H9 (cell line): Measurements from ENCODE around the gene KAT6B. TPM values are rescaled to one million over a fixed set of nuclear protein-coding genes. Genes with fewer than 3 reads are reported as not detected.

Experiments used
- DNase-seq: peaks from one replicate; pipeline ENCODE4 v3.0.0-alpha.2; 2017
- H2AFZ ChIP-seq: one replicate; pipeline ENCODE4 v1.6.1; 2013; ENCODE audit warnings: mild to moderate bottlenecking, low read length, control low read depth, moderate library complexity
- H2AK5ac ChIP-seq: 2 replicates; pipeline ENCODE4 v1.6.1; 2013; ENCODE audit warnings: low read length, control low read depth, mixed read lengths; ENCODE audit not compliant: insufficient read length
- H2BK120ac ChIP-seq: one replicate; pipeline ENCODE4 v1.6.1; 2013; ENCODE audit warnings: low read depth, mild to moderate bottlenecking, low read length, control low read depth, inconsistent platforms; ENCODE audit not compliant: poor library complexity, severe bottlenecking
- H2BK12ac ChIP-seq: 2 replicates; pipeline ENCODE4 v1.6.1; 2013; ENCODE audit warnings: low read length, control low read depth, mixed read lengths, low read depth; ENCODE audit not compliant: insufficient read length
- H2BK15ac ChIP-seq: 2 replicates; pipeline ENCODE4 v1.6.1; 2013; ENCODE audit warnings: low read depth, low read length, control low read depth
- H2BK20ac ChIP-seq: one replicate; pipeline ENCODE4 v1.6.1; 2013; ENCODE audit warnings: low read depth, mild to moderate bottlenecking, low read length, control low read depth, inconsistent platforms; ENCODE audit not compliant: poor library complexity, severe bottlenecking
- H2BK5ac ChIP-seq: 2 replicates; pipeline ENCODE4 v1.6.1; 2013; ENCODE audit warnings: low read length, control low read depth, mixed read lengths; ENCODE audit not compliant: insufficient read length
- H3K14ac ChIP-seq: 2 replicates; pipeline ENCODE4 v1.6.1; 2013; ENCODE audit warnings: low read length, control low read depth; ENCODE audit not compliant: insufficient read depth
- H3K18ac ChIP-seq: 2 replicates; pipeline ENCODE4 v1.6.1; 2013; ENCODE audit warnings: low read depth, mild to moderate bottlenecking, mixed read lengths, low read length, control low read depth; ENCODE audit not compliant: insufficient read length
- H3K23ac ChIP-seq: 2 replicates; pipeline ENCODE4 v1.6.1; 2013; ENCODE audit warnings: low read length, control low read depth, mixed read lengths, low read depth; ENCODE audit not compliant: insufficient read length
- H3K23me2 ChIP-seq: 2 replicates; pipeline ENCODE4 v1.6.1; 2013; ENCODE audit warnings: low read depth, mild to moderate bottlenecking, mixed read lengths, low read length, control low read depth; ENCODE audit not compliant: insufficient read length, poor library complexity, severe bottlenecking
- H3K27ac ChIP-seq: 2 replicates; pipeline ENCODE4 v1.5.1; 2013; ENCODE audit warnings: low read length, control low read depth, mixed read lengths, low read depth; ENCODE audit not compliant: insufficient read length
- H3K27me3 ChIP-seq: 2 replicates; pipeline ENCODE4 v1.6.1; 2013; ENCODE audit warnings: low read length, control low read depth, inconsistent platforms; ENCODE audit not compliant: insufficient read depth
- H3K4ac ChIP-seq: 2 replicates; pipeline ENCODE4 v1.6.1; 2013; ENCODE audit warnings: low read depth, mild to moderate bottlenecking, control low read depth, inconsistent platforms, low read length, moderate library complexity
- H3K4me1 ChIP-seq: 2 replicates; pipeline ENCODE4 v1.6.1; 2013; ENCODE audit warnings: low read length, control low read depth, inconsistent platforms; ENCODE audit not compliant: insufficient read depth
- H3K4me2 ChIP-seq: 2 replicates; pipeline ENCODE4 v1.6.1; 2013; ENCODE audit warnings: low read length, control low read depth, mixed read lengths; ENCODE audit not compliant: insufficient read length, insufficient read depth
- H3K56ac ChIP-seq: 2 replicates; pipeline ENCODE4 v1.6.1; 2013; ENCODE audit warnings: low read depth, mild to moderate bottlenecking, mixed read lengths, low read length, control low read depth; ENCODE audit not compliant: insufficient read length
- H3K79me1 ChIP-seq: 2 replicates; pipeline ENCODE4 v1.6.1; 2013; ENCODE audit warnings: low read depth, mild to moderate bottlenecking, moderate library complexity, low read length, control low read depth, inconsistent platforms; ENCODE audit not compliant: insufficient read depth, poor library complexity, severe bottlenecking
- H3K79me2 ChIP-seq: 2 replicates; pipeline ENCODE4 v1.6.1; 2013; ENCODE audit warnings: low read length, control low read depth, inconsistent platforms; ENCODE audit not compliant: insufficient read depth
- H3K9ac ChIP-seq: 2 replicates; pipeline ENCODE4 v1.6.1; 2013; ENCODE audit warnings: low read length, control low read depth, mixed read lengths; ENCODE audit not compliant: insufficient read length; ENCODE audit errors: extremely low read depth
- H3K9me3 ChIP-seq: one replicate; pipeline ENCODE4 v1.6.1; 2013; ENCODE audit warnings: low read depth, low read length, inconsistent platforms; ENCODE audit not compliant: control insufficient read depth
- H3T11ph ChIP-seq: one replicate; pipeline ENCODE4 v1.6.1; 2013; ENCODE audit warnings: mild to moderate bottlenecking, low read length, control low read depth, inconsistent platforms
- H4K20me1 ChIP-seq: one replicate; pipeline ENCODE4 v1.6.1; 2013; ENCODE audit not compliant: control insufficient read depth, insufficient read length, insufficient read depth
- H4K5ac ChIP-seq: 2 replicates; pipeline ENCODE4 v1.6.1; 2013; ENCODE audit warnings: low read depth, mild to moderate bottlenecking, mixed read lengths, low read length, control low read depth; ENCODE audit not compliant: insufficient read length
- H4K8ac ChIP-seq: replicated peaks from 2 replicates; pipeline ENCODE4 v1.6.1; 2013; ENCODE audit warnings: low read length, control low read depth, mixed read lengths, low read depth; ENCODE audit not compliant: insufficient read length
- H4K91ac ChIP-seq: 2 replicates; pipeline ENCODE4 v1.6.1; 2013; ENCODE audit warnings: low read depth, mild to moderate bottlenecking, moderate library complexity, mixed read lengths, low read length, control low read depth; ENCODE audit not compliant: insufficient read length
- H3K27ac Mint-ChIP-seq, 3 experiments: 2 replicates in 2 of 3; 3 replicates in 1 of 3; pipeline ENCODE4 v1.8.0; 2020 to 2021; ENCODE audit warnings: mixed read lengths in 3 of 3, mild to moderate bottlenecking in 1 of 3, moderate library complexity in 1 of 3
- H3K27me3 Mint-ChIP-seq: 2 replicates; pipeline ENCODE4 v1.8.0; 2021; ENCODE audit warnings: low read depth, mild to moderate bottlenecking, moderate library complexity, mixed read lengths
- H3K36me3 Mint-ChIP-seq, 3 experiments: 2 replicates in 2 of 3; 3 replicates in 1 of 3; pipeline ENCODE4 v1.8.0; 2020 to 2021; ENCODE audit warnings: low read depth in 3 of 3, mixed read lengths in 3 of 3; ENCODE audit not compliant: insufficient read depth in 1 of 3
- H3K4me1 Mint-ChIP-seq, 2 experiments: 2 replicates each; pipeline ENCODE4 v1.8.0; 2020; ENCODE audit warnings: mixed read lengths in 2 of 2
- H3K4me3 Mint-ChIP-seq, 2 experiments: 2 replicates in 1 of 2; 3 replicates in 1 of 2; pipeline ENCODE4 v1.8.0; 2020 to 2021; ENCODE audit warnings: mild to moderate bottlenecking in 2 of 2, mixed read lengths in 2 of 2, moderate library complexity in 1 of 2
- H3K9me3 Mint-ChIP-seq, 2 experiments: 2 replicates in 1 of 2; 3 replicates in 1 of 2; pipeline ENCODE4 v1.8.0; 2020; ENCODE audit warnings: mild to moderate bottlenecking in 2 of 2, mixed read lengths in 2 of 2, moderate library complexity in 1 of 2
- CTCF ChIP-seq: fragments of 200-600 bp; sonication (generic); conservative IDR thresholded peaks from 3 replicates; pipeline ENCODE4 v1.8.0; 2021; ENCODE audit warnings: antibody characterized with exemption, mild to moderate bottlenecking
- WGBS: extraction: QIAGEN DNeasy Blood & Tissue Kit; methylation state at CpG from one replicate; pipeline ENCODE4 v1.1.7; 2013; ENCODE audit warnings: missing lambda C conversion rate, low lambda C conversion rate, mixed read lengths; ENCODE audit not compliant: insufficient read length; ENCODE audit errors: extremely low coverage; 5-methylcytosine and 5-hydroxymethylcytosine counted together
- total RNA-seq: library from RNA; stranded (reverse); gene quantifications from 2 replicates; pipeline ENCODE4 v1.2.1, GENCODE V29; 2021

The KAT6B gene
- total RNA-seq, 1 experiment from 2014 or later = 34.2 TPM

- Histone ChIP-seq H3K56ac (no peak overlapping the region), H2BK15ac (no peak overlapping the region), H3K14ac (no peak overlapping the region), H3K27me3 (no peaks in the 10 kb centered on the region), H2BK20ac (no peak overlapping the region), H3K79me1 (peaks cover 9% of the 10 kb centered on the region), H2AK5ac (no peak overlapping the region), H3K23ac (no peak overlapping the region), H3K79me2 (peaks cover 2% of the 10 kb centered on the region; the same call in 1 of the 2 replicates), H3K4me2 (no peak overlapping the region), H3K4me1 (no peaks in the 10 kb centered on the region), H3K4ac (no peak overlapping the region), H3K27ac (no peak overlapping the region), H4K91ac (no peak overlapping the region), H3K9me3 (no peaks in the 10 kb centered on the region), H4K20me1 (no peaks in the 10 kb centered on the region), H2BK120ac (no peak overlapping the region), H3K18ac (no peak overlapping the region), H3T11ph (no peak overlapping the region), H2AFZ (no peak overlapping the region), H4K8ac (no peak overlapping the region), H4K5ac (no peak overlapping the region), H3K9ac (no peak overlapping the region), H2BK5ac (no peak overlapping the region), H3K23me2 (no peaks in the 10 kb centered on the region), H2BK12ac (no peak overlapping the region)
- no CpG with 5 or more reads among the region's 4 CpGs for WGBS
- Mint-ChIP-seq H3K36me3 (peaks cover 8 to 13% (median 11%) of the 10 kb centered on the region in 3 experiments; a peak in 6 of 7 replicates), H3K4me3 (no peak overlapping the region), H3K9me3 (0 out of 5 replicates have a peak, but pooled peaks cover 0 to 2% of the 10 kb centered on the region in 2 experiments), H3K27me3 (no peaks in the 10 kb centered on the region), H3K27ac (peak overlapping the region in 2 of 3 experiments; percentile 42 to 61; a peak in 4 of 7 replicates), H3K4me1 (peaks cover 22 to 26% of the 10 kb centered on the region in 2 experiments)
- no peak for DNase-seq
- no peak for TF ChIP-seq CTCF
These were observed 11.3 kb downstream of the KAT6B start for GRCh38 chr10:74837743-74838142.
